Measurements from ENCODE around the gene GLIPR1L1. TPM values are rescaled to one million over a fixed set of nuclear protein-coding genes. Genes with fewer than 3 reads are reported as not detected.

GLIPR1L1 gene, protein sequence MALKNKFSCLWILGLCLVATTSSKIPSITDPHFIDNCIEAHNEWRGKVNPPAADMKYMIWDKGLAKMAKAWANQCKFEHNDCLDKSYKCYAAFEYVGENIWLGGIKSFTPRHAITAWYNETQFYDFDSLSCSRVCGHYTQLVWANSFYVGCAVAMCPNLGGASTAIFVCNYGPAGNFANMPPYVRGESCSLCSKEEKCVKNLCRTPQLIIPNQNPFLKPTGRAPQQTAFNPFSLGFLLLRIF
- total RNA-seq = not detected

DNA sequence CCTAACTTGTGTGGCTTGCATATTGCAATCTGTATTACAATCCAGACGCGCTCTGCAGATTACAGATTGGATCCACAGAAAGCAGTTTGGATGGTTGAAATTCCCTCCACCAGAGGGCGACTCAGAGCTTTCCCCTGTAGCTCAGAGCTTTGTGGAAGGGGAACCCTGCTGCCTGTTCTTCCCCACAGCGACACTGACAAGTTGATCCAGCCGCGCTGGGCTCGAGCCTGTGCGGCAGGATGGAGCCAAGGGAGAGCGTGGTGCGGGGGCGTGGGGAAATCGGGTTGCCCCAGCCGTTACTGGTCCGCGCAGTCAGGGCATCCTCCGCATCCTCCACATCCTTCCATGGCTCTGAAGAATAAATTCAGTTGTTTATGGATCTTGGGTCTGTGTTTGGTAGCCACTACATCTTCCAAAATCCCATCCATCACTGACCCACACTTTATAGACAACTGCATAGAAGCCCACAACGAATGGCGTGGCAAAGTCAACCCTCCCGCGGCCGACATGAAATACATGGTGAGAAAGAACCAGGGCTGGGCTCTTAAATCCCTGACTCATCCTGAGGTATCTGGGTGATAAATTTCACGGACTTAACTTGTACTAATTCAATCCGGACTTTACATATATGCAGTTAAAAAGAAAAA lies at the start of gene GLIPR1L1:
GLIPR1L1 (plus strand) TSS at position 287 of the 647 bp plus-strand sequence; CDS start at position 346, 59 bp downstream.
- peak; percentile 72 for DNase-seq
- H3K27ac Mint-ChIP-seq = no peak within 1 kb of the TSS
- no peaks in the 10 kb centered on the region for H3K36me3 Mint-ChIP-seq
- H3K4me3 Mint-ChIP-seq = peak within 1 kb of the TSS; percentile 71
- no peaks in the 10 kb centered on the region for H3K9me3 Mint-ChIP-seq
- H3K4me1 Mint-ChIP-seq = peaks cover 20% of the 10 kb centered on the region
- peaks cover 50% of the 10 kb centered on the region for H3K27me3 Mint-ChIP-seq

DNA sequence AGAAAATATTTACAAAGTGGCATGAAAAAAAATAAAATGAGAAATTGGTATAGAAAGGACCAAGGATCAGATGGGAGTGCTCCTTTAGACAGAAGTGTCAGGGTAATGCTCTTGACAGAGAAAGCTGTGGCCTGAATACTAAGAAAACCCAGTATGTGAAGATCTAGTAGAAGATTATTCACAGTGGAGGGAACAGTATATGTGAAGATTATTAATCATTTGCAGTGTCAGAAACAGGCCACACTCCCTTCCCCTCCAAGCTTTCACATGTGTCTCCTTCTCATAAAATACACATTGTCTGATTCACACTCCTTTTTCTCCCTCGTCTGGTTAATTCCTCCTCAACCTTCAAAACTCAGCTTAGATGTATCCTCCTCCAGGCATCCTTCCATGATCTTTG lies 45.6 kb upstream of the GLIPR1L1 start:
- Mint-ChIP-seq H3K4me1 (no peaks in the 10 kb centered on the region), H3K27me3 (no peaks in the 10 kb centered on the region), H3K36me3 (no peaks in the 10 kb centered on the region), H3K9me3 (no peaks in the 10 kb centered on the region), H3K4me3 (no peak overlapping the region), H3K27ac (no peak overlapping the region)
- no peak for DNase-seq

DNA sequence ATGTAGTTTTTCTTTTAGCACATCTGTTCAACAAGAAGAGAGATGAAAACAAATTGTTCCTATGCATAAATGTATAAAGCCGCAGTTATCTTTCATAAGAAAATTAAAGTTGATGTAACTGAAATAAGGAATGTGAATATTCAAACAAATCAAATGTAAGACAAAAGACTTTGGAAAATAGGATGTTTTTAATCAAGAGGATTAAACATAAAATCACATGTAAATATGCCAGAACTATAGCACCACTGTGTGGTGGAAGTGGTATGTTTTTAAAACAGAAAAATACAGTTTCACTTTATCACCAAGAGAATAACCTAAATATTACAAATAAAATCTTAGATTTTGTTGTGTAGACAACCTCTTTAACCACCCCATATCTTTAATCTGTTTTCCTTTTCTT lies 44.7 kb upstream of the GLIPR1L1 start:
- H3K9me3 Mint-ChIP-seq = no peaks in the 10 kb centered on the region
- no peaks in the 10 kb centered on the region for H3K27me3 Mint-ChIP-seq
- H3K36me3 Mint-ChIP-seq = no peaks in the 10 kb centered on the region
- H3K4me3 Mint-ChIP-seq = no peak overlapping the region
- no peaks in the 10 kb centered on the region for H3K4me1 Mint-ChIP-seq
- H3K27ac Mint-ChIP-seq = no peak overlapping the region
- no peak for DNase-seq

DNA sequence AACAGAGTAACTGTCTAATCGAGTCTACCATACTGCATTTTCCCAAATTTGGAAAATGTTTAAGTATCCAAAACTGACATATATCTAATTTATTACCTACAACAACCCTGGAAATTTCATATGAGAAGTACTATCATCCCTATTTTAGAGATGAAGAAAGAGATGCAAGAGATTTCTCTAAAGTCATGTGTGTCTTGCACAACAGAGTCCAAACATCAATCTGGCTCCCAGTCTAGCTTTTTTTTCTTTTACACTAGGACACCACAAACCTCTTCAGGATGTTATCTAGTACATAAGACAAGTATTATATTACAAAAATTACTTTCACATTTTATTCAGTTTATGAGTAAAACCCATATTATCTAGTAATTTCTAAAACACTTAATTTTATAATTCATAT lies 43.5 kb upstream of the GLIPR1L1 start:
- H3K27ac Mint-ChIP-seq = no peak overlapping the region
- DNase-seq = no peak
- no peaks in the 10 kb centered on the region for H3K36me3 Mint-ChIP-seq
- H3K9me3 Mint-ChIP-seq = no peaks in the 10 kb centered on the region
- H3K4me3 Mint-ChIP-seq = no peak overlapping the region
- no peaks in the 10 kb centered on the region for H3K27me3 Mint-ChIP-seq
- H3K4me1 Mint-ChIP-seq = no peaks in the 10 kb centered on the region

DNA sequence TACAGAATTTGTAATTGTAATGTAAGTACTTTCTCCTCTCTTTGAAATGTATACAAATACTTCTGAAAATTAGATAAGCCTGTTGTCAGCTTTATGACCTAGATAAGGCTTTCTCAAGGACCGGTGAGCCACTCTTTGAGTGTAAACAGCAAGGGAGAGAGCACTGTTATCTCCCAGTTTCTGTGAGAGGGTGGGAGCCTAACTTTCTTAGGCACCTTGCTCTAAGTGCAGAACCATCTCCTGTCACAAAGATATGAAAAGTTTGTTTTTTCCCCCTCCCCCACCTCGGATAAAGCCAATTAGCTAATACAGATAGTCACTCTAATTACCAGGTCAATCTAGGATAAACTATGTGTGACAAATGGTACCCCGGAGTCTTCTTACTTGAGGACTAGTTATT lies 40.1 kb upstream of the GLIPR1L1 start:
- H3K4me1 Mint-ChIP-seq = no peaks in the 10 kb centered on the region
- H3K36me3 Mint-ChIP-seq = no peaks in the 10 kb centered on the region
- DNase-seq = no peak
- H3K4me3 Mint-ChIP-seq = no peak overlapping the region
- H3K9me3 Mint-ChIP-seq = no peaks in the 10 kb centered on the region
- no peaks in the 10 kb centered on the region for H3K27me3 Mint-ChIP-seq
- H3K27ac Mint-ChIP-seq = no peak overlapping the region

DNA sequence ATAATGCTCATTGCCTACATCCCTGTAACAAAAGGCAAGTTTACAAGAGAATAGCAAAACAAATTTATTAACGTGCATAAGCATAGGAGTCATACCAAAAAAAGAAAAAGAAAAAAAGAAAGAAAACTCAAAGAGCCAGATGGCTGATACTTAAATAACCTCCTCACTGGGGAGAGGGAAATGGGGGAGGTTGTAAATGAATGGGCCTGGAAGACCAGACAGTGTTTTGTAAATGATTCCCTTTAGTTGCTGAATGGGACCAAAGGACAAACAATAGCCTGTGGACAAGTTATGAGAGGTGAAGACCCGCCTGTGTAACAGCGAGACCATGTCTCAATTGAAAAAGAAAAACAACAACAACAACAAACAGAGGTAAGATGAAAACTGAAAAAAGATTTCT lies 39.7 kb upstream of the GLIPR1L1 start:
- Mint-ChIP-seq H3K36me3 (no peaks in the 10 kb centered on the region), H3K9me3 (no peaks in the 10 kb centered on the region), H3K27me3 (no peaks in the 10 kb centered on the region), H3K4me3 (no peak overlapping the region), H3K4me1 (no peaks in the 10 kb centered on the region), H3K27ac (no peak overlapping the region)
- no peak for DNase-seq

DNA sequence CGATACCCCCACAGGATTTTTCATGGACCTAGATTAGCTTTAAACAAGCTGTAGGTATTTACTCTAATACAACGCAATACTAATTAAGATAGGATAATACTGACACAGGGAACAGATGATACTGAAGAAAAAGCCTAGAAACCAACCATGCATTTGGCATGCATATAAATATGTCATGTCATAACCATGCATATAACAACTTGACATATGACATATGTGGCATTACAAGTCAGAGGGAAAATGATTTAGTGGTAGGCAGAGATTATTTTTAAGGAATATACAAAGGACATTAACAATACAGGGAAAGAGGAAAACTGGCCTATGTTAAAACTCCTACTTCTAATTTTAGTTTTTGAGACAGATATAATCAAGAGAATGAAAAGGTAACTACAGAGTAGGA lies 32.2 kb upstream of the GLIPR1L1 start:
- no peaks in the 10 kb centered on the region for H3K36me3 Mint-ChIP-seq
- no peak for DNase-seq
- H3K27me3 Mint-ChIP-seq = no peaks in the 10 kb centered on the region
- H3K4me3 Mint-ChIP-seq = no peak overlapping the region
- H3K27ac Mint-ChIP-seq = no peak overlapping the region
- H3K9me3 Mint-ChIP-seq = no peaks in the 10 kb centered on the region
- H3K4me1 Mint-ChIP-seq = no peaks in the 10 kb centered on the region

DNA sequence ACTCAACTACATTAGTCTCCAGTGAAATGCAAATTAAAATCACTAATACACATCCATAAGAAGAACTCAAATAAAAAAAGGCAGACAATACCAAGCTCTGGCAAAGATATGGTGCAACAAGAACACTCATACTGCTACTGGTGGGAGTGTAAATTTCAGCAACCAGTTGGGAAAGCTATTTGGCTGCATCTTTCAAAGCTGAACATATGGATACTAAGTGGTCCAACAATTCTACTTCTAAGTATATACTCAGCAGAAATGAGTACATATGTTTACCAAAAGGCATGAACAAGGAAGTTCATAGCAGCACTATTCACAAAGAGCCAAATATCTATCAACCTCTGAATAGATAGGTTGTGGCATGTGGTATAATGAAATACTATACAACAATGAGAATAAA lies 31.7 kb upstream of the GLIPR1L1 start:
- no peaks in the 10 kb centered on the region for H3K36me3 Mint-ChIP-seq
- H3K9me3 Mint-ChIP-seq = no peaks in the 10 kb centered on the region
- no peaks in the 10 kb centered on the region for H3K4me1 Mint-ChIP-seq
- H3K27ac Mint-ChIP-seq = no peak overlapping the region
- no peak overlapping the region for H3K4me3 Mint-ChIP-seq
- no peaks in the 10 kb centered on the region for H3K27me3 Mint-ChIP-seq
- no peak for DNase-seq

DNA sequence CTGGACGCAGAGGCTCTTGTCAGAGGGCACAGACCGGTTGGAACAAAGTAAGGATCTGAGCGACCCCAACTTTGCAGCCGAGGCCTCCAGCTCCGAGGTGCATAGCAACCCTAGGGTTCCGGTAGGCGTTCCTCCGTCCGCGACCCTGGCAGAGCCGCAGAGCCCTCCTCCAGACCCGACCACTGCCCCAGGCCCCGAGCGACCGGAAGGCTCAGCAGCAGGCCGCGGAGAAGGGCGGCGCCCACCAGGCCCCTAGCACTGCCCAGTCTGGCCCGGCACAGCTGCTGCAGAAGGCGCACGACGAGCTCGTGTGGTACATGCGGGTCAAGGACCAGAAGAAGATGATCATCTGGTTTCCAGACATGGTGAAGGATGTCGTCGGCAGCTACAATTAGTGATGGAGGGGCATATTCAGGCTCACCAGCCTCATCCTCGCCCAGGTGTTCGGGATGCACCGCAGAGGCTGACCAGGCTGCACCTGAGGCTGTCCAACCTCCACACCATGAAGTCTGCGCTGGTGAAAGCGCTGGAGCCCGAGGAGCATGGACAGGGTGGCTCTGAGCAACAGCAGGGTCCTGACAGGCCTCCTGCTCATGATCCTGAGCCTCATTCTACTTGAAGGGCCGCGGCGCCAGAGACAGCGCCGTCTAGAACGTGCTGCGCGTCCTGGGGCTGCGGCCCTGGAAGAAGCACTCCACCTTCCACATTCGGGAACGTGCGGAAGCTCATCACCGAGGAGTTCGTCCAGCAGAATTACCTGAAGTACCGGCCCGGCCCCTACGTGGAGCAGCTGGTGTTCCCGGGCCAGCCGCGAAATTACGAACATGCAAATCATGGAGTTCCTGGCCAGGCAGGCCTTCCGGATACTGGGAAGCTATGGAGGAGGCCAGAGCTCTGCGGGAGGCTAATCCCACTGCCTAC lies 28.8 kb upstream of the GLIPR1L1 start:
- DNase-seq = no peak
- H3K9me3 Mint-ChIP-seq = no peaks in the 10 kb centered on the region
- H3K4me3 Mint-ChIP-seq = no peak overlapping the region
- no peaks in the 10 kb centered on the region for H3K36me3 Mint-ChIP-seq
- no peaks in the 10 kb centered on the region for H3K4me1 Mint-ChIP-seq
- H3K27ac Mint-ChIP-seq = no peak overlapping the region
- H3K27me3 Mint-ChIP-seq = no peaks in the 10 kb centered on the region

DNA sequence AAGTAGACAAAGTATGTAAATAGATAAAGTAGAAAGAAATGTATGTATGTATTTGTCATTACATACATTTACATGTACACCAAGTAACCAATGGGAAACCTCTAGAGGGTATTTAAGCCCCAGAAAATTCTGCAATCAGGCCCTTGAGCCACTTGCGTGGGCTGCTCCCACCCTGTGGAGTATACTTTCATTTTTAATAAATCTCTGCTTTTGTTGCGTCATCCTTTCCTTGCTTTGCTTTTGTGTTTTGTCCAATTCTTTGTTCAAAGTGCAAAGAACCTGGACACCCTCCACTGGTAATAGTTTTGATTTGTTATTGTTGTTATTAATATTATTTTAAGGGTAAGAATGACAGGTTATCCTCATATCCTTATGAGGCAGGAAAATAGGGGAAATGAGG lies 26.2 kb upstream of the GLIPR1L1 start:
- Mint-ChIP-seq H3K9me3 (no peaks in the 10 kb centered on the region), H3K4me3 (no peak overlapping the region), H3K27ac (no peak overlapping the region), H3K27me3 (no peaks in the 10 kb centered on the region), H3K36me3 (no peaks in the 10 kb centered on the region), H3K4me1 (no peaks in the 10 kb centered on the region)
- DNase-seq = no peak

DNA sequence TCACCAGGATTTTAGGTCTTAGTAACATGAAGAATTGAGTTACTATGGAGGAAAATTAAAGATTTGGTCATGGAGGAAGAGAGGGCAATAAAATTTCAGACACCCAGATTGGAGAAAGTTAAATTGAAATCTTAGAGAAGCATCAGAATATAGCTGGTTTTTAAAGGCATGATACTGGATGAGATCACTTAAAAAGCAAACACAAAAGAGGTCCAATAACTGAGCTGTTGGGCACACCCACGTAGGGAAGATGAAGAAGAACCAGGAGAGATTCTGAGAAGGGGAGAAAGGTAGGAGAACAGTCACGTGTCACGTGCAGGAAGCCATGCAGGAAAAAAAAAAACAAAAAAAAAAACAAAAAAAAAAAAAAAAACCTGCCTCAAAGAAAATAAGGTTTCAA lies 23.1 kb upstream of the GLIPR1L1 start:
- Mint-ChIP-seq H3K4me3 (no peak overlapping the region), H3K36me3 (no peaks in the 10 kb centered on the region), H3K27ac (no peak overlapping the region), H3K9me3 (no peaks in the 10 kb centered on the region), H3K27me3 (no peaks in the 10 kb centered on the region), H3K4me1 (no peaks in the 10 kb centered on the region)
- DNase-seq = no peak

DNA sequence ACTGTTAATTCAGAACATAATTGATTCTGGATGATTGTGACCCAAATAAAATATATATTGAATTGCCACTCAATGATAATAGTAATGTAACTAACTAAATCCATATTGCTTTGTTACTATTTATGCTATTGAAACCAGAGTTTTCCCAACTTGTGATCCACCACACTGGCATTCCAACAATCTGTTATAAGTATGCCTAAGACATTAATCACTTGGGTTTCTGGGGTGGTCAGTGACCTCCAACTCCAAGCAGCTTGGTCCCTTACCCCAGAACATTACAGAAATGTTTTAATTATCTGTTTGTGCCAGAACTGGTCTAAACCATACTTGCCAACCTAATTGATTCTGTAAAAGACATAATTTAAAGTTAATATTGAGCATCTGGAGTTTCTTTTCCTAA lies 19.0 kb upstream of the GLIPR1L1 start:
- no peak for DNase-seq
- no peaks in the 10 kb centered on the region for H3K27me3 Mint-ChIP-seq
- no peaks in the 10 kb centered on the region for H3K9me3 Mint-ChIP-seq
- no peak overlapping the region for H3K4me3 Mint-ChIP-seq
- no peaks in the 10 kb centered on the region for H3K36me3 Mint-ChIP-seq
- no peak overlapping the region for H3K27ac Mint-ChIP-seq
- H3K4me1 Mint-ChIP-seq = no peaks in the 10 kb centered on the region

DNA sequence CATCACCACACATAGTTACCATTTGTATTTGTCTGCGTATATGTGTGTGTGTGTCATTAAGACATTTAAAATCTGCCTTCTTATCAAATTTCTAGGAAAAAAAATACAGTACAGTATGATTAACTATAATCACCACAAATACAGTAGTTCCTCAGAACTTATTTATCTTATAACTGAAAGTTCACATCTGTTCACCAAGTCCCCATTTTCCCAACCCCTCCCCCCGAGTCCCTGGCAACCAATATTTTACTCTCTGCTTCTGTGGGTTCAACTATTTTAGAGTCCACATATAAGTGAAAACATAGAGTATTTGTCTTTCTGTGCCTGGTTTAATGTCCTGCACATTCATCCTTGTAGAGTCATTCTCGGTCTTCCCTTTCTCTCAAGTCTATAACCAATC lies 16.7 kb upstream of the GLIPR1L1 start:
- H3K9me3 Mint-ChIP-seq = no peaks in the 10 kb centered on the region
- H3K4me3 Mint-ChIP-seq = no peak overlapping the region
- H3K4me1 Mint-ChIP-seq = no peaks in the 10 kb centered on the region
- DNase-seq = no peak
- no peaks in the 10 kb centered on the region for H3K27me3 Mint-ChIP-seq
- no peak overlapping the region for H3K27ac Mint-ChIP-seq
- H3K36me3 Mint-ChIP-seq = no peaks in the 10 kb centered on the region

DNA sequence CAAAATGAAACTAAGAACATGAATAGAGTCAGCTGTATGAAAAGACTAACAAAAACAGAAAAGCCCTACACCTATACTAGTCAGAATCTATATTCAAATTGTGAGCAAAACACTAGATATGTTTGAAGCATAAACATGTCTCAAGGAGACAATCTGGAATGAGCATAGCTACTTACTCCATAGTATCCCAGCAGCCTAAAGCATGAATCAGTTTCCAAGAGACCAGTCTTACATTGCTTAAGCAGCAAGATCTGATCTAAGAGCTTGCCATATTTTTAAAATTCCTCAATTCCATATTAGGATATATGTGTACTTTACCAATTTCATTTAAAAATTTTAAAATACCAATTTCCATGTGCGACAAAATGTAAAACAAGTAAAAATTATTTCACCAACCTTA lies 12.0 kb upstream of the GLIPR1L1 start:
- H3K4me1 Mint-ChIP-seq = no peaks in the 10 kb centered on the region
- no peaks in the 10 kb centered on the region for H3K36me3 Mint-ChIP-seq
- peaks cover 4% of the 10 kb centered on the region for H3K27me3 Mint-ChIP-seq
- no peak overlapping the region for H3K27ac Mint-ChIP-seq
- no peaks in the 10 kb centered on the region for H3K9me3 Mint-ChIP-seq
- DNase-seq = no peak
- H3K4me3 Mint-ChIP-seq = no peak overlapping the region

DNA sequence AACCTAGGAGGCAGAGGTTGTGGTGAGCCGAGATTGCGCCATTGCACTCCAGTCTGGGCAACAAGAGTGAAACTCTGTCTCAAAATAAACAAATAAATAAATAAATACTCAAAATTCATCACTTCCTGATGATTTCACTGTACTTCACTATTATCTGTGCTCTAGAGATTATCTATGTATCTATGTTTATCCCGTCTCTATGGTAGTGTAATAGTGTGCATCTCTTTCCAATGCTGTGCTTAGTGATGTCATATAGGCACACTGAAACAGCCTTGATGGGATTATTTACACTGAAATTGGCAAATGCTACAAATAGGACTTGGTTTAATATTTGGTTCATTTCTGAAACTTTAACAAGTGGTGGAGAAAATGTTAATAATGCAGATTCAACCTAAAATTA lies 10.8 kb upstream of the GLIPR1L1 start:
- no peak overlapping the region for H3K4me3 Mint-ChIP-seq
- no peak overlapping the region for H3K27ac Mint-ChIP-seq
- H3K36me3 Mint-ChIP-seq = no peaks in the 10 kb centered on the region
- DNase-seq = no peak
- no peaks in the 10 kb centered on the region for H3K4me1 Mint-ChIP-seq
- H3K9me3 Mint-ChIP-seq = no peaks in the 10 kb centered on the region
- H3K27me3 Mint-ChIP-seq = peaks cover 14% of the 10 kb centered on the region

All from activated naive CD8-positive, alpha-beta T cell treated with anti-CD3 and anti-CD28 coated beads for 36 hours (primary cell).